ENCODE data around the gene RNF8. TPM values are rescaled to one million over a fixed set of nuclear protein-coding genes. Genes with fewer than 3 reads are reported as not detected.
A peak's percentile ranks its signal among the peaks of the same experiment; 100 is the strongest.
"Not testable (repeated sequence)": the region's sequence is repeated elsewhere in the genome, so short reads cannot be mapped to it uniquely, and the experiment has no call there.

Gene RNF8
- total RNA-seq, 2 donors from 2014 or later, result 8.5 to 12.0 TPM

DNA sequence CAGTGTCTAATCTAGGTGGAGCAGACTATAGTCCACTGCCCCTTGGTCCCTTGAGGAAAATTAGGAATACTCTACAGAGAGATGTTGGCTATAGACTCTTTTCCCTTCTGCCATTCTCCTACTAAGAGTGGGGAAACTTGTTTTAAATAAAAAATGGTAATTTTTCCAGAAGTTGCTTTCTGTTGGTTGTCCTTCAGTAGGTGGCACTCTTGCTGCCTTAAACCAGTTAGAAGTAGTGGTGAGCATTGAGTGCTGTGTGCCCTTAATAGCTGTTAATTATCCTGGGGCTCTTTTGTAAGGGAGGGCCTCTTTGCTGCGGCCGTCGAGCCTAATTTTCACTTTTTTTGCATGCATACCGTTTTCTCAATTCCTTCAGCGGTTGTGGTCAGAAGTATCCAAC is 82.0 kb downstream of the RNF8 start:
- Mint-ChIP-seq H3K36me3 (ENCODE audit: low read depth) (peaks cover 6% of the 10 kb centered on the region), H3K27me3 (no peaks in the 10 kb centered on the region), H3K4me1 (peaks cover 38% of the 10 kb centered on the region)

DNA sequence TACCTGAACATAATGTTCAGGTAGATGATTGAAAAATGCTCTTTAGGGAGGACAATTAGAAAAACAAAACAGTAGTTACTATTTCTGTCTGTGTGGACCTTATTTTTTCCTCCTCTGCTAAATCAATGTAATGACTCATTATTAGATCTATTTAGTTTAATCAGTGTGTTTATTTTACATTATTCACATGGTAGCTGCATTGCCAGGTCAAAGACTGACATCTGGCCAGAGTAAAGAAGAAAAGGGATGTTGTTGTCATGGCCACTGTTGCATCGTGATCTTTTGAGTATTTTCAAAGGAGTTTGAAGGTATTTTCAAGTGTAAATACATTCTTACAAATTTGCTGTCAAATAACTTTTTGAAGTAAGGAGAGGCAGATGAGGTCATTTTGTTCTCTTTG is 85.1 kb downstream of the RNF8 start:
- no peaks in the 10 kb centered on the region for H3K27me3 Mint-ChIP-seq
- ATAC-seq (no peak), DNase-seq (no peak)
- peaks cover 6% of the 10 kb centered on the region for H3K36me3 Mint-ChIP-seq (ENCODE audit: low read depth)
- no peak overlapping the region for H3K4me3 Mint-ChIP-seq
- no peak overlapping the region for H3K27ac Mint-ChIP-seq
- peaks cover 38% of the 10 kb centered on the region for H3K4me1 Mint-ChIP-seq
- no peaks in the 10 kb centered on the region for H3K9me3 ChIP-seq (ENCODE audit: control insufficient read depth, low read length, poor library complexity, severe bottlenecking)

More for the DNA sequence above, 82.0 kb downstream of the RNF8 start:
- no peak overlapping the region for H3K27ac Mint-ChIP-seq
- no peaks in the 10 kb centered on the region for H3K9me3 ChIP-seq (ENCODE audit: control insufficient read depth, low read length, poor library complexity, severe bottlenecking)
- H3K4me3 Mint-ChIP-seq, result no peak overlapping the region
- no peak for ATAC-seq
- no peak for DNase-seq

DNA sequence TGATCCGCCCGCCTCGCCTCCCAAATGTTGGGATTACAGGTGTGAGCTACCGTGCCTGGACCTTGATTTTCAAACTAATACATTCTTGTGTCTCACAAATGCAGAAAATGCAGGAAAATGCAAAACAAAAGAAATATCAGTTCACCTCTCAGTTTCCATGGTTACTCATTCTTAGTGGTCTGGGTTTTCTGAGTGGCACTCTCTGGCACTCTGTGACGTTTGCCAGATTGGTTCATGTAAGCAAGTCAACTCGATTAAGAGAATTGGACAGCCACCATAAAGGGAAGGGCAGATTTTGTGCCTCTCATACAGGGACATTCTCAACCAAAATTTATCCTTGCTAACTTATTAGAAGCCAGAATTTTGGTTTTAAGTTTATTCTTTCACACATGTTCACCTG is 87.9 kb downstream of the RNF8 start:
- H3K9me3 ChIP-seq (ENCODE audit: control insufficient read depth, low read length, poor library complexity, severe bottlenecking), result no peaks in the 10 kb centered on the region
- Mint-ChIP-seq H3K27me3 (no peaks in the 10 kb centered on the region), H3K4me1 (peaks cover 28% of the 10 kb centered on the region), H3K27ac (peak overlapping the region; percentile 89), H3K4me3 (no peak overlapping the region), H3K36me3 (ENCODE audit: low read depth) (peaks cover 11% of the 10 kb centered on the region)
- ATAC-seq (no peak), DNase-seq (no peak)

DNA sequence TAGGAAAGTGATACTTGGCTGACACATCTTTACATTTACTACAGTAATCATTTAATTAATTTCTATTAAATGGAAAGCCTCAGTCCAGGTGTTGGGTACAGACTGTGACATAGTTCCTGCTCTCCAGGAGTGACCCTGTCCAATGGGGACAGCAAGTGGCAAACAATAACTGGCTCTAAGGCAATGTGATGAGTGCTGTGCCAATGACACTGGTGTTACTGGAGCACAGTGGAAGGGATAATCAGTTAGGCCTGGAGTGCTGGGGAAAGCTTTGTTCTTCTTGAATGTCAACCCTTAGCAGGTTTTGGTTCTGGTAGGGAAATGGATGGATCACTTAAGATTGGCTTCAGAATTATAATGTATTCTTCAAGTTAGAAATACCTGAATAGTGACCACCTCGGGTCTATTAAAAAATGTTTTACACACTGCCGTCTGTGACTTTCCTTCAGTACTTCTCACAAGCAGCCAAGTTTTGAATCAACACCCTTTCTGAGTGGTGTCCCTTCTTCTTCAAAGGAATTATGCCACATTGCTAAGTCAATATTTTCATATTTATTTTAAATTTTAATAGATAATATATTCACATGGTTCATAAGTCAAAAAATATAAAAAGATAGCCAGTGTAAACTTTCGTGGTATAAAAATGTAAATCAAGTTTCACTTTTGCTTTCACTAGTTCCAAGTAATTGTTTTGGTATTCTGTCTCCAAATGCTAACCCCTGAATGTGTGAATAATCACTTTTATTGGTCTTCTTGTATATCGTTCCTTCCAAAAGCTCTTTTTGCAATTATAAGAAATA is 88.8 kb downstream of the RNF8 start:
- Mint-ChIP-seq H3K27me3 (no peaks in the 10 kb centered on the region), H3K27ac (peak overlapping the region; percentile 89), H3K4me1 (peaks cover 25% of the 10 kb centered on the region), H3K36me3 (ENCODE audit: low read depth) (peaks cover 9% of the 10 kb centered on the region), H3K4me3 (peak overlapping the region; percentile 79)
- H3K9me3 ChIP-seq (ENCODE audit: control insufficient read depth, low read length, poor library complexity, severe bottlenecking), result no peaks in the 10 kb centered on the region
- DNase-seq, result no peak
- ATAC-seq, result peak; percentile 42

DNA sequence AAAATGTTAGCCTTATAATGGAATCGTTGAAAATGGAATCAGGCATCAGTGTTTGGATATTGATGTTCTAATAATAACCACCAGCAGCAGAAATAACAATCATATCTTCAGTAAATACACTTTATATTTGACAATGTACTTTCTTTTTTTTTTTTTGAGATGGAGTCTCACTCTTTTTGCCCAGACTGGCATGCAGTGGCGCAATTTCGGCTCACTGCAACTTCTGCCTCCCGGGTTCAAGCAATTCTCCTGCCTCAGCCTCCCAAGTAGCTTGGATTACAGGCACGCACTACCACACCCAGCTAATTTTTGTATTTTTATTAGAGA is 89.4 kb downstream of the RNF8 start:
- Mint-ChIP-seq H3K27ac (peak overlapping the region; percentile 89), H3K4me3 (peak overlapping the region; percentile 79), H3K4me1 (peaks cover 21% of the 10 kb centered on the region)
- H3K27me3 Mint-ChIP-seq; ATAC-seq; H3K9me3 ChIP-seq (ENCODE audit: control insufficient read depth, low read length, poor library complexity, severe bottlenecking); DNase-seq; H3K36me3 Mint-ChIP-seq (ENCODE audit: low read depth): not testable (repeated sequence)

Other genes starting within 250 kb of the RNF8 start
- 100 to 1,000 TPM; 210 to 310 TPM for gene PIM1, start 183.8 kb upstream of the RNF8 start, total RNA-seq
- gene TBC1D22B, start 96.2 kb upstream of the RNF8 start, total RNA-seq, result 10 to 100 TPM; 11.2 to 11.9 TPM
- 1 to 10 TPM in 1 of 2 donors, under 1 TPM in 1; 0.37 to 2.0 TPM for gene TMEM217, start 95.8 kb upstream of the RNF8 start, total RNA-seq
- 10 to 100 TPM; 79.7 to 81.3 TPM for gene CMTR1, start 79.2 kb downstream of the RNF8 start, total RNA-seq
- 10 to 100 TPM; 29.6 to 43.7 TPM for gene CCDC167, start 145.9 kb downstream of the RNF8 start, total RNA-seq

Measured in T-helper 17 cell (primary cell).